Measurements from ENCODE around the gene EPS15.

DNA sequence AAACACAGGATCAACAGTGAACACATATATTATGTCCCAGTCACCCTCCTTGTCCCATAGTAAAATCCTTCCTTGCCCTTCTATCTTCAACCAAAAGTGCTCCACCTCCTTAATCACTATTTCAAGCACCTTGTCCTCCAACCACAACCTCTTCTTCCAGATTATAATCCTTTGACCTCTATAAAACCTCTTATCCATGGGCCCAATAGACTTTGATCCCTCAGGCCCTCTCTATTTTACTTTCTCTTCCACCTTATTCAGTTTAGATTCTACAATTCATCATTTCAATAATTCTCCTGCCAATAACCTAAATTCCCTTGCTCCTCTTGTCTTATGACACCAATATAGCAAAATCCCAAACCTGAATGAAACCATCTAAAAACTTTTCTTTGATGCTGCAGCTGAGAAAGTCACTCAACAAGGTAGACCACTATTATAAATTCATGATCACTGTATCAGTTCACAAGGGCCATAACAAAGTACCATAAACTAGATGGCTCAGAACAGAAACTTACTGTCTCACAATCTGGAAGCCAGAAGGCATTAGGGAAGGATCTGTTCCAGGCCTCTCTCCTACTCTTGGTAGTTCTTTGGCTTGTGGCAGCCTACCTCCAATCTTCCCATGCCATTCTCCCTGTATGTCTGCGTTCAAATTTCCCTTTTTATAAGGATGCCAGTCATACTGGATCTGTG is 24.8 kb downstream of the EPS15 start:
- TF ChIP-seq, protein P1, sequence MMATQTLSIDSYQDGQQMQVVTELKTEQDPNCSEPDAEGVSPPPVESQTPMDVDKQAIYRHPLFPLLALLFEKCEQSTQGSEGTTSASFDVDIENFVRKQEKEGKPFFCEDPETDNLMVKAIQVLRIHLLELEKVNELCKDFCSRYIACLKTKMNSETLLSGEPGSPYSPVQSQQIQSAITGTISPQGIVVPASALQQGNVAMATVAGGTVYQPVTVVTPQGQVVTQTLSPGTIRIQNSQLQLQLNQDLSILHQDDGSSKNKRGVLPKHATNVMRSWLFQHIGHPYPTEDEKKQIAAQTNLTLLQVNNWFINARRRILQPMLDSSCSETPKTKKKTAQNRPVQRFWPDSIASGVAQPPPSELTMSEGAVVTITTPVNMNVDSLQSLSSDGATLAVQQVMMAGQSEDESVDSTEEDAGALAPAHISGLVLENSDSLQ (IDR thresholded peaks at IDR 0.05): no peak
- TF ChIP-seq SUZ12 (IDR thresholded peaks at IDR 0.05) (no peak), TARDBP (IDR thresholded peaks at IDR 0.05) (no peak)

Measured in HEK293T (cell line).